ENCODE data around the gene MYBPC3.

The MYBPC3 gene

DNA sequence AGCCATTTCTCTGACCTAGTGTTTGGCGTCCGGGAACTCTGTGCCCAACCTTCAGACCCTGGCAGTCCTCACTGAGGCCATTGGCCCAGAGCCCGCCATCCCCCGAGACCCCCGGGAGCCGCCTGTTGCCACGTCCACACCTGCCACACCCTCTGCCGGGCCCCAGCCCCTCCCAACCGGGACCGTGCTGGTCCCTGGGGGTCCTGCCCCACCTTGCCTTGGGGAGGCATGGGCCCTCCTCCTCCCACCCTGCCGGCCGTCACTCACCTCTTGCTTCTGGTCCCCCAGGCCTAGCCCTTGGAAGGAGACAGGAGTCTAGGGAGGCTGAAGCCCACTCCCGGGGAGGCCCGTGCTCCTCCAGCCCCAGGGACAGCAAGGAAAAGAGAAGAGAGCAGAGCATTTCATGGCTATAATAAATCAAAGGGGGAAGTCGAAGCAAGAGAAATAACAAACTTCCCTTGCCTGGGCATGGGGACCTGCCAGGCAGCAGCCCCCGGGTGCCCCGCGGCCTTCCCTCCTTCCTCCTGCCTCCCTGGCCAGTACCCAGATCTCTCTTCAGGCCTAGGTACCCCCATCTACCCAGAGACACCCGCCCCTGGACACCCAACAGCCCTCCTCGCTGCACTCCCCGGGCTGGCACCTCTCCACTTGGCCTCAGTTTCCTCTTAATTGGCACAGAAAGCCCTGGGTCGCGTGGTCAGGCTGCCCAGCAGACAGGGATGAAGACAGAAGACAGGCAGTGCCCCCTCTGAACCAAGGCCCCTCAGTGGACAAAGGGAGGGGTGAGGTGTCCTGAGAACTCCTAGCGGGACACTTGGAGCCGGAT lies 42.9 kb upstream of the MYBPC3 start:
- TF ChIP-seq, protein P1, sequence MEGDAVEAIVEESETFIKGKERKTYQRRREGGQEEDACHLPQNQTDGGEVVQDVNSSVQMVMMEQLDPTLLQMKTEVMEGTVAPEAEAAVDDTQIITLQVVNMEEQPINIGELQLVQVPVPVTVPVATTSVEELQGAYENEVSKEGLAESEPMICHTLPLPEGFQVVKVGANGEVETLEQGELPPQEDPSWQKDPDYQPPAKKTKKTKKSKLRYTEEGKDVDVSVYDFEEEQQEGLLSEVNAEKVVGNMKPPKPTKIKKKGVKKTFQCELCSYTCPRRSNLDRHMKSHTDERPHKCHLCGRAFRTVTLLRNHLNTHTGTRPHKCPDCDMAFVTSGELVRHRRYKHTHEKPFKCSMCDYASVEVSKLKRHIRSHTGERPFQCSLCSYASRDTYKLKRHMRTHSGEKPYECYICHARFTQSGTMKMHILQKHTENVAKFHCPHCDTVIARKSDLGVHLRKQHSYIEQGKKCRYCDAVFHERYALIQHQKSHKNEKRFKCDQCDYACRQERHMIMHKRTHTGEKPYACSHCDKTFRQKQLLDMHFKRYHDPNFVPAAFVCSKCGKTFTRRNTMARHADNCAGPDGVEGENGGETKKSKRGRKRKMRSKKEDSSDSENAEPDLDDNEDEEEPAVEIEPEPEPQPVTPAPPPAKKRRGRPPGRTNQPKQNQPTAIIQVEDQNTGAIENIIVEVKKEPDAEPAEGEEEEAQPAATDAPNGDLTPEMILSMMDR (IDR thresholded peaks at IDR 0.05; ENCODE audit: low read length, missing control alignments) = no peak
- no peak for DNase-seq (ENCODE audit: low read depth)
- H3K4me3 ChIP-seq (replicated peaks; ENCODE audit: low read depth, low read length) = no peak overlapping the region

DNA sequence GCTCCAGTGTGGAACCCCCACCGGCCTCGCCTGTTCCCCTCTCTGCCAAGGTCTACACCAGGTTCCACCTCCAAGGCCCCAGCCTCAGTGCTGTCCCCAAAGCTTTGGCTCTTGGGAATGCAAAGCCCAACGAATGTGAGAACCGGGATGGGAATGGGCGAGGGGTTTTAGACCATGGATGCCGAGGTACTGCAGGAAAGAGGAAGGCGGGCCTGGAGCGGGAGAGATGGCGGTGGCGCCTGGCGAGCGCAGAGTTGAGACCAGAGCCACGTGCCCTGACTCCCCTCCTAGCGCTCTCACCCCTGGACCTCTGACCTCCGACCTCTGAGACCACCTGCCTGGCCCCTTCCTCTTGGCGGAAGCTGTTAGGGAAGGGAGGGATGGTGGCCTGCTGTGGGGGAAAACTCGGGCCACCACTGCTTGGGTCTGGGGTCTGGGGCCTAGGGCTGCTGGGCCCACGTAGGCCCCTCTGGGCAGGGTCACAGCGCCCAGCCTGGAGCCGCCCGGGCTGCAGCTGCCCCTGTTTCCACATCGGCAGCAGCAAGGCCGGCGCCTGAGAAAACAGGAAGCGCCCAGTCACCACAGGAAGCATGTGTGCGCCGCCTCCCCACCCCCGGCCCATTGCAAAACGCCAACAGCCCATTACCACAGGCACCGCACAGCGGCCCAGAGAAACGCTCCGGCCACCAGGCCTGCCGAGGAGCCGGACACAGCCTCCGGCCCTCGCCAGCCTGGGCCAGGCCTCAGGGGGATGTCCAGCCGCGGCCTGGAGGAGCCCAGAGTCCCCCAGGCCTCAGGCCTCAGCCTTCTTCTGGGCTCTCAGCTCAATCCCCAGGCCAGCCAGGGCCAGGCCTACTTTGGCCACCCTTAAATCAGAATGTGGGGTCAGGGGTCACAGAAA lies 42.1 kb upstream of the MYBPC3 start:
- TF ChIP-seq, protein P1 (IDR thresholded peaks at IDR 0.05; ENCODE audit: low read length, missing control alignments) = no peak
- no peak overlapping the region for H3K4me3 ChIP-seq (replicated peaks; ENCODE audit: low read depth, low read length)
- peak; percentile 73 for DNase-seq (ENCODE audit: low read depth)

DNA sequence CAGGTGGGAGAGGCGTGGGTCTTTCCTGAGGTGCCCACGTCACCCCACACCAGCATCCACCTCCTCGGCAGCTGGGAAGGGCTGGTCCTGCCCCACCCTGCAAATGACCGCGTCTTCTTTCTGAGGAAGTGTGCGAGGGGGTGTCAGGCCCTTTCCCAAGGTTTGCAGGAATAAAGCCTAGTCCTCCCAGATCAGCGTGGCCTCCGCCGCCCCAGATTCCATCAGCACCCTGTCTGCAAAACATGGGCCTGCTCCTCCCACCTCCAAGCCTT lies 41.5 kb upstream of the MYBPC3 start:
- TF ChIP-seq, protein P1 (IDR thresholded peaks at IDR 0.05; ENCODE audit: low read length, missing control alignments) = no peak
- DNase-seq (ENCODE audit: low read depth) = no peak
- H3K4me3 ChIP-seq (replicated peaks; ENCODE audit: low read depth, low read length) = no peak overlapping the region

DNA sequence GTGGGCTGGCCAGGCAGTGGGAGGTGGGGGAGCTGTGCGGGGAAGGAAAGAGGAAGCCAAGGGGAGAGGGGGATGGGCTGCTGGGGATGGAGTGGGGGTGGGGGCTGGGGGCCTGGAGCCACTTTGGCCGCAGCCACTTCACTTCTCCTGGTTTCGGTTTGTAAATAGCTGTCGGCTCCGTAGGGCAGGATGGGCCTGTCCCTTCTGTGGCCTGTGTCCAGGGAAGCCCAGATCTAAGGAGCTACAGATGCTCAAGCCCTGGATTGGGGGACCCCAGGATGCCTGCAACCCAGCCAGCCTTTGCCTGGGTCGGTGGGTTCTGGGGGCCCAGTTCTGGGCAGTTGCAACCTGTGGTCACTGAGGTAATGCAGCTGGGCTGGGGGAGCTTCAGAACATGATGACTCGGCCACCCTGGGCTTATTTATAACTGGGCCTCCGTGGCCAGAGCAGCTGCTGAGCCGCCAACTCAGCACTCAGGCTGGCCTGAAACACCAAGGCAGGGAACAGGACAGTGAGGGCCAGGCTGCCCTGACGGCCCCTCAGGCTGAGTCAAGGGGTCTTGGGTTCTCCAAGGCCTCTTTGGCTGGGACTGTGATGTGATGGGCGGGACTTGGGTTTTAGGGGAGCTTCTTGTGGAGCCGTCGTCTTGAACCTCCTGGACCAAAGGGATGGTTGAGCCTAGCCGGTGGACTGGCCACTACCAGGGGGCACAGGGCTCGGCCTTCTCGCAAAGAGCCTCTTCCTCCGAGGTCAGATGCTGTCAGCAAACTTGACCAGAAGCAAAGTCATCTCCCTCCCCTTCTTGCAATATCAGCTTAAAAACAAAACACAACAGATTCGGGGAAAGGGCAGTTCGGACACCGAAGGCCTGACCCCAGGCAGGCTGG lies 40.9 kb upstream of the MYBPC3 start:
- no peak overlapping the region for H3K4me3 ChIP-seq (replicated peaks; ENCODE audit: low read depth, low read length)
- TF ChIP-seq, protein P1 (IDR thresholded peaks at IDR 0.05; ENCODE audit: low read length, missing control alignments) = no peak
- peak; percentile 37 for DNase-seq (ENCODE audit: low read depth)

DNA sequence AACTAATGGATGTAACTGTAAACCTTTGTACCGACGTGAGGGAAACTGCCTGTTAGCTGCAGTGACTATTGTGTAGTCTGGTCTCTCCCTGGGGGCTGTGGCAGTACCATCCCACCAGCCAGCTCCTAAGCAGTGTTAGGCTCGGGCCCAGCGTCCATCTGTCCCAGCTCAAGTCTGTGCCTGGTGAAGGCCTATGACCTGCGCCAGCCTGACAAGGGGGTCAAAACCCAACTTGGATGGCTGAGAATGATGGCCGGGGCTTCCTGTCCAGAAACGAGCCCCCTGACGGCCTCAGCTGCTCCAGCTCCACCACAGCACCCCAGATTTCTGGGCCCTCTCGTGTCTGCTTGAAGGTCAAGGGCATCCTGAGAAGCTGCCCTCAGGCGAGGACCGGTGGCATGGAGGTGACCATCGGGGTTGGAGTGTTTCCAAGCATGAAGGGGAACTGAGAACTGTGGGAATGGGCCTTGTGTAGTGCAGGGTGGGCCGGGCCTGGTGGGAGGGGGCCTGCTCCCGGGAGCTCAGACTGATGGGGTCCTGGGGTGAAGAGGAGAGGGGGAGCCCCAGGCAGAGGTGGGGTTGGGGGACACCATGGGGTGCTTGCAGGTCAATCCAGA lies 40.2 kb upstream of the MYBPC3 start:
- TF ChIP-seq, protein P1 (IDR thresholded peaks at IDR 0.05; ENCODE audit: low read length, missing control alignments) = no peak
- no peak overlapping the region for H3K4me3 ChIP-seq (replicated peaks; ENCODE audit: low read depth, low read length)
- DNase-seq (ENCODE audit: low read depth) = no peak

DNA sequence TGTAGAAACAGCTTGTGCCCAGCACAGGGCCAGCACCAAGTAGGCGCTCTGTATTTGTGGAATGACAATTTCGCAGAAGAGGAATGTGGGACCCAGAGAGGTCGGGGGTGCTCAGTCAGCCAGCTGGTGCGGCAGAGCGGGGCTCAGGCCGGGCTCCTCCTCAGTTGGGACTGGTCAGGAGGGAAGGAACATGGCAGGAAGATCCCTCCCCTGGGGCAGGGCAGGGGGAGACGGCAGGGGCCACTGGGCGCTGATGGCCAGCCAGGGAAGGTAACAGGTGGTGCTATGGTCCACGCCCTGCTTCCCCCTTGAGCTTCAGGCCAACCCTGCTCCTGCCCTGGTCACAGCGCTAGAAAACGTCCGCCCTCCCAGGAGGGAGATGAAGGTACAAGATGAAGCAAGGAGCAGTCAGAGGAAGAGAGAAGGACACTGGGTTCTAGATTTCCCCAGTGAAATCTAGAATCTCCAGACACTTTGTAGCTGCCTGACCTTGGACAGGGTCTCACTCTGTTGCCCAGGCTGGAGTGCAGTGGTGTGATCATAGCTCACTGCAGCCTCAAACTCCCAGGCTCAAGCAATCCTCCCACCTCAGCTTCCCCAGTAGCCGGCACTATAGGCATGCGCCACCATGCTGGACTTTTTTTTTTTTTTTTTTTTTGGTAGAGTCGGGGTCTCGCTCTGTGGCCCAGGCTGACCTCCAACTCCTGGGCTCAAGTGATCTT lies 39.4 kb upstream of the MYBPC3 start:
- H3K4me3 ChIP-seq (replicated peaks; ENCODE audit: low read depth, low read length) = no peak overlapping the region
- DNase-seq (ENCODE audit: low read depth) = no peak
- TF ChIP-seq, protein P1 (IDR thresholded peaks at IDR 0.05; ENCODE audit: low read length, missing control alignments) = no peak
